CD1c-positive myeloid dendritic cell (primary cell): ENCODE results near the gene NACAD.

Source experiments
- DNase-seq: peaks from one replicate; pipeline ENCODE4 v3.0.0-alpha.2; 2016; ENCODE audit errors: extremely low spot score

NACAD gene

DNA sequence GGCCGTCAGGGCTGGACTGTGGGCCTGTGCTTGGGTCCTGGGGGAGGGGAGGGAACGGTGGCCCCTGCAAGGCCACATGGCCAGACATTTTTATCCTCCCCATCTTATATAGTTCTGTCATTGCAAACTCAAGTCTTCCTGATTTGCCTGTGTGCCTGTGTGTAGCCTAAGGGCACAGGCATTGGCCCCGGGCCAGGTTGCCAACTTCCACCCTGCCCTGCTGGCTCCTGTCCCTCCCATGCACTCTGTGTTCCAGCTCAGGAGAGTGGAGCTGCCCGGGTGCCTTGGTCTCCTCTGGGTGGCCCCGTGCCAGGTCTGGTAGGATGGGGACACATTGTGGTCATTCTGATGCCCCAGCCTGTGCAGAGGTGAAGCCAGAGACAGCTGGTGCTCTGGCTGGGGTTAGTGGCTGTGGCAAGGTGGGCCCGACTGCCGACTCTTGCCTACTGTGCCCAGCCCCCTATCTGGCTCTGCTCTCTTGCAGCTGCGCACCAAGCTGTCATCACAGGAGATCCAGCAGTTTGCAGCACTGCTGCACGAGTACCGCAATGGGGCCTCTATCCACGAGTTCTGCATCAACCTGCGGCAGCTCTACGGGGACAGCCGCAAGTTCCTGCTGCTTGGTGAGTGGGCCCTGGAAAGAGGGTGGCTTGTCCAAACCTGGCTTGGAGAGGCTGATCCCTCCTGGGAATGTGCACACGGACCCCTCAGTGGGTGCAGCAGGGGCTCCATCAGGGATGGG is 14.8 kb downstream of the NACAD start:
- DNase-seq: no peak

DNA sequence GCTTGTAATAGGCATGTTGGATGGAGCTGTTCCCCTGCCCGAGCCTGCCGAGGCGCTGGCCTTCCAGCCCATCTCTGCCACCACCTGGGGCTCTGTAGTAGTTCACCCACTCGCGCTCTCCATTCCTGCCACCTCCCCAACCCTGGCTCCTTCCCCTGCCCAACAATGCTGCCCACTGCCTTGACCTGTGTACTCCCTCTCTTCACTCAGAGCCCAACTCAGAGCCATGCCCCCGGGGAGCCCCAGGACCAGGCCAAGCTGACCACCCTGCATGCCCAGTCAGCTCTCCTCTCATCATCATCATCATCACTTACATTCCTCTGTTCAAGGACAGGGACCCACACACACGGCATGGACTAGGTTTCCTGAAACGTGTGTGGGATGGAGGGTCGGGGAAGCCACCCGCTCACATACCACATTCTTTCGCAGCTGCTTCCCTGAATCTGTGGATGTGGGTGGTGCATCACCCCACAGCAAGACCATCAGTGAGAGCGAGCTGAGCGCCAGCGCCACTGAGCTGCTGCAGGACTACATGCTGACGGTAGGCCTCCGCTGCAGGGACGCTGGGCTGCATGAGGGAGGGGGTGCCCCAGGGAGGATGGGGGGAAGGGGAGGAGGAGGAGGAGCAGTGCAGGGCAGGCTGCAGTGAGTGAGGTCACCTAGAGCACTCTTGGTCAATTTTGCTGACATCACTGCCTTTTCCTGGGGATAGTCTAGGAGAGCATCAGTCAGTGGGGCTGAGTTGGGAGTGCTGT is 15.6 kb downstream of the NACAD start:
- DNase-seq: peak; percentile 11

DNA sequence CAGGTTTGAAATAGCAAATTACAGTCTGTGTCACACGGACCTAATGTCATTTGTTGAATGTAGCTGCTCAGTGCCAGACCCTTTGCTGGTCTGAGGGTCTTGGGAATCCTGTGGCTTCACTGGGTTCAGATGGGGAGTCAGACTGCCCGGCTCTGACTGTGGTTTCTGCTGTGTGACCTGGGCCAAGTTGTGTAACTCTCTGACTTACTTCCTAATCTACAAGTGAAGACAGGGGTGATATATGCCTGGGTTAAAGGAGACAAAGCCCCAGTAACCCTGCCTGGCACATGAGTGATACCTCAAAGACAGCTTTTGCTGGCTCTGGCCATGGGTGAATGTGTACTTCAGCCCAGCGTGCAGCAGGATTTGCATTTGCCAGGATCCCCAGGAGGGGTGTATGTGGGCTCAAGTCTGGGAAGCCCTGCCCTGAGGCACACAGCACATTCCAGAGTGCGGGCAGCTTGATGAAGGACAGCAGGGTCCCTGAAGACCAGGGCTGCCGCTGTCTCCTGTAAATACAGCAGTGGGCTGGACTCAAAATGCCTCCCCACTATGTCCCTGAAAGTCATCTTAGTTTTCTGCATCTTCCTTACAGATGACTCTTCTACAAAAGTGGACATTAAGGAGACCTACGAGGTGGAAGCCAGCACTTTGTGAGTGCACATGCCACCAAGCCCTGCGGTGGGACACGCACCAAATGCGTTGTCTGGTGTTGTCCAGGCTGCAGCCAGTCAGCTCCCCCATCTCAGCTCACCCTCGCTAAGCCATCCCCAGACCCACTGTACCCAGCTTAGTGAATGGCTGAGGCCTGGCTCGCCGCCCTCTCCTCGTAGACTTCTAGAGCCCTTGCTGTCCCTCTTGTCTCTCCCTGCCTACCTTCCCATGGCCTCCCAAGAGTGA is 16.4 kb downstream of the NACAD start:
- peak; percentile 29 for DNase-seq

DNA sequence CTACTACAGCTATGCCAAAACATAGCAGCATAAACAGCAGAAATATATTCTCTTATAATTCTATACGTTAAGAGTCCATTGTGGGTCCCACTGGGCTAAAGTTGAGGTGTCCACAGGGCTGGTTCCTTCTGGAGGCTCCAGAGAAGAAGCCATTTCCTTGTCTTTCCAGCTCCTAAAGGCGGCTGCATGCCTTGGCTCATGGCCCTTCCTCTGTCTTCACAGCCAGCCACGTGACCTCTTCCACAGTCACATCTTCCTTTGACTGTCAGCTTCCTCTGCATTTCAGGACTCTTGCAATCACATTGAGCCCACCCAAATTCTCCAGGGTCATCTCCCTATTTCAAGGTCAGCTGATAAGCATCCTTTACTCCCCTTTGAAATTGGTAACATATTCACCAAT is 17.2 kb downstream of the NACAD start:
- DNase-seq: no peak

DNA sequence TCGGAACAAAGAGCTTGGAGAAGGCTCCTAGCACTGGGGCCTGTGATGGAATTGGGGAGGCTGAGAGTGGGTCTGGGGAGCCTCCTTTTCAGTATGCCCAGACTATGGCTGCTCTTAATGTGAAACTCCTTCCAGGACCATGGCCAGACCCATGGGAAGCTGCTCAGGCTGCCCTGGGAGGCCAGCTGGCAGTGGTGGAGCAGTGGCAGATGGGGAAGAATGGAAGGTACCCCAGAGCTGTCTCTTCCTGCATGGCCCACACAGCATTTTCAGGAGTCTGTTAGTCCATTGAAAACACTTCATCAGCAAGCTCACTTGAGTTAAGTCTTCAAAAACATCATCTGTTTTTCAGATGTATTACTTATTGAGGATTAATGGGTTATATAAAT is 18.5 kb downstream of the NACAD start:
- DNase-seq: no peak

DNA sequence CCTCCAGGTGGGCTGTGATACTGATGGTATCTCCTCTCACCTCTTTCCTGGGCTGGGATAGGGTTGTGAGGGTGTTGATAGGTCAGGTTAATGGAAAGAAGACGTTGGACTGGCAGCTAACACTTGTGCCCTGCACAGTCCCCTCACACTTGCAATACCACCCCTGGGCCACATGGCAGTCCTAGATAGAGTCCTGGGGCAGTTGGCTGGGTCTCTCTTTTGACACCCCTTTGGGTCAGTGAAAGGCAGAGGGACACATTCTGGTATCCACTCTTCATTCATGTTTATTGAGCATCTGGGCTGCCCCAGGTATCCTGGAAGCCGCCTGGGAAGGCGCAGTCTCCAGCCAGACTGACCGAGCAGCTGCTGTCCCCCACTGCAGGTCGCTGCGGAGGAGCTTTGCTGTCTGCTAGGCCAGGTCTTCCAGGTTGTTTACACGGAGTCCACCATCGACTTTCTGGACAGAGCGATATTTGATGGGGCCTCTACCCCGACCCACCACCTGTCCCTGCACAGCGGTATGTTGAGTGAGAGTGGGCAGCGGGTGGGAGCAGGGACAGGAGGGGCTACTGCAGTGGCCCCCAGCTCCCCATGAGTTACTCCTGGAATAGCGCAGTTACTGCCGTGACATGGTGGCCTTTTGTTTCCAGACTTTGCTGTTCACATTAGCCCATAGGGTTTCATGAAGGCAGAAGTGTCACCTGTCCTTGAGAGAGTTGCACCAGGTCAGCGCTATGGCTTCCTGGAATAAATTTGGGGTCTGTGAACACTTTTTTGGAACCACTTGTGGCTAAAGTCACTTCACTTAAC is 19.1 kb downstream of the NACAD start:
- no peak for DNase-seq

DNA sequence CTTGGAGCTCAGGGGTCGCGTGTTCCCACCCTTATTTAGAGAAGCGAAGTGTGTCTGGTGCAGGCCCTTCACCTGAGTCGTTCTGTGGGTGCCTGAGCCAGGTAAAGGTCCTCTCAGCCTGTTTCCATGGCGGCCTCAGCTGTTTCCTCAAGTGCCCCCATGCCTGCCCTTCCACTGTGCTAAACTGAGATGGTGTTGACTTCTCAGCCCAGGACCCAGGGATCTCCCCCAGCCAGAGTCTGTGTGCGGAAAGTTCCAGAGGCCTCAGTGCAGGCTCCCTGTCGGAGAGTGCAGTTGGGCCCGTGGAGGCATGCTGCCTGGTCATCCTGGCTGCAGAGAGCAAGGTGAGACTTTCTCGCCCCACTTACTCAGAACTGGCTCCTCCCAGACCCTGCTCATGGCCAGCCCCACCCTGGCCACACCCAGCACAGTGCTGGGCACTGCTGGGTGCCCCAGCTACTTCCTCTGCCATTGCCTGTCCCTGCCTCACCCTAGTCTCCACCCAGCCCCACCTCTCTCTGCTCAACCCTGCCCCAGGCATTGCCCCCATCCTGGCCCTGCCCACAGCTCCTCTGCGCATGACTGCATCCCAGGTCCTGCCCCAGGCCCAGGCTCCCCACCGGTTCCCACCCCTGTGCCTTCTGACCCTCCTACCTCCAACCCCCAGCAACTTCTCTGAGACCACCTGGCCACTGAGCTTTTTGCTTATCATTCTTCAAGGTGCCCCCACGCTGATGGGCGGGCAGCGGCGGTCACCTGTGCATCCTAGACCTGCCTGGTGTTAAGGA is 20.3 kb downstream of the NACAD start:
- no peak for DNase-seq

DNA sequence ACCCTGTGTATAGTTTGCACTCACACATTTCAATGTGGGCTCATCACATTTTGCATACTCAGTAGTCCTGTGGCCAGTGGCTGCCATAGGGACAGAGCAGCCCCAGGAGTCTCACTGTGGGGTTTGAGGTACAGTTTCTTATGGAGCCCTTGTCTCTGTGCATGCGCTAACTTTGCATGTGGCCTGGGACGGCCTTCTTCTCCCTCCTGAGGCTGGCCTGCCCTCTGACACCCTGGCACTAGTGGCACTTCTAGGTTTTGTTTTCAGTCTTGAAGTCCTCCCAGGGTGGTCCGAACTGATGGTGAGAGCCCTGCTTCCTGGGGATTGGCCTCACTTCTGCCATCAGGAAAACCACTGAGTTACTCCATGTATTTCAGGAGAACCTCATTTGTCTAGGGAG is 21.2 kb downstream of the NACAD start:
- no peak for DNase-seq

DNA sequence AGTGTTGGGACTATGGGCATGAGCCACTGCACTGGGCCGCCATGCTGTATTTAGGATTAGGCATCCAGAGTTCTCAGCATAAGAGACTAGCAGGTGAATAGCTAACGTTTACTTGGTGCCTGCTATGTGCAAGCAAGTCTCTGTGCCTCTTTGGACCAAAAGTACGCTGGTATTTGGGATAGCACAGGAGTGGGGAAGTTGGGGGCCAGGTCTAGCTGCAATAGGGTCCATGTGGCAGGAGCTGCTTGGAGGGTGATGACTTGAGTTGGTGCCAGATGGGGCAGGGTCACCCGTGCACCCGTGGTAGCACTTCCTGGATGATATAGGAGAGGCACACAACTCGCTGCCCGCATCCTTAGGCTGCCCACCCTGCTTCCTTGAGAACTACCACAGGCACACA is 22.4 kb downstream of the NACAD start:
- no peak for DNase-seq

DNA sequence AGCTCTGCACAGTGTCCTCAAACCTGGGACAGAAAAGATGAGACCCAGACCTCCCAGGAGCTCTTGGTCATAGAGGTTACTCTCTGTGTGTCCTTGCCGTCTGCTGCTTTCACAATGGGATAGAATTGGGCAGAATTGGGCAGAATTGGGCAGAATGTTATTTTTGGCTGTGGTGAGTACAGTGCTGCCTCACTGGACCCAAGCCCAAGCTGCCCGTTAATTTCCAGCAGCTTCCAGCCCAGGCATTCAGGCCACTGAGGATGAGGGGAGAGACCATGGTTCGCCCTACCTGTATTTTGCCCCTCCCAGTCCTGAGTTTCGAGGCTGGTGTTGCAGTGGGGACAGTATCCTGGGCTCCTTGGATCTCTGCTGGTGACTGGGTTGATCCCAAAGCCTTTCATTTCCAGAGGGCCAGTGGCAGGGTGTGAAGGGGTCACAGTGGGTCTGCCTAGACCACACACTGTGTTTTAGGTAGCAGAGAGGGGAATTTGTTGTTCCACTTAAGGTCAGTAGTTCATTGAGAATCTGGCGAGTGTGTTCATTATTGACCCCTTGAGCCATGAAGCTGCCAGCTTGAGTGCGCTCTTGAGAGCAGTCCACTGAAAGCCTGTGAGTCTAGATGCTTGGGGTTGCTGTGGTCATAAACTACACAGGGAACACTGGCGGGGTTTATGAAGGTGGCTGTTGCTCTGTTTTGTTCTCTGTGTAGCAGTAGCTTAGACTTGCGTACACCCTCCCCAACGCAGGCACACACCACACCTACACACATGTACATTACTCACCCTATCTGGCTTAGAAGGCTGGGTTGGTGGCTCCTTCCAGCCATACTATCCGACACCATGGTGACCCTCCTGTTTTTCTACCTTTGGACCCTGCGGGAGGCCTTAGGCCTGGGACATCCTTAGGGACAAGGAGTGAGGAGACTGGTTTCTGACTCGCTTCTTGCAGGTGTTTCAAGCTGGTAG is 23.5 kb downstream of the NACAD start:
- no peak for DNase-seq

DNA sequence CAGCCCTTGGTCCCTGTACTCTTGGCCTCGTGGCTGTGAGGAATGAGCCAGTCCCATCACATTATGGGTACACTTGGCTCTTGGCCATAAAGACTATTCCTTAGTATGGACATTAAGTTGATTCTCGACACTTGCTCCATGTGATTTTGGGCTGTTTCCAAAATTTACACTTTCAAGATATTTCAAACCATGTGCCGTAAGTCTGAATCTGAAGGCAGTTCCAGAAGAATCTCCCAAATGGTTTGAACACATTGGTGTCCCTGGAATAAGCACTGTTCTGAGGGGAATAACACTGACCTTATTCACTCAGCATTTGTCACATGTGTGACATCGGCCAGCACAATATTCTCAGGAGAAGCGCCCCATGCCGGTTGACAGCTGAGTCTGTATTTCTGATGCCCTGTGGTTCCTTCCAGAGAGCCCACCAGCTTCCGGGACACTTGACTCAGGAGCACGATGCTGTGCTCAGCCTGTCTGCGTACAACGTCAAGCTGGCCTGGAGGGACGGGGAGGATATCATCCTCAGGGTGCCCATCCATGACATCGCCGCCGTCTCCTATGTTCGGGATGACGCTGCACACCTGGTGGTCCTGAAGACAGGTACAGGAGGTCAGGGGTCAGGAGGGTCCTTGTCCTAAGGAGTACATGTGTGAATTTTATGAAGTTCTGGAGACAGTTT is 24.6 kb downstream of the NACAD start:
- no peak for DNase-seq

DNA sequence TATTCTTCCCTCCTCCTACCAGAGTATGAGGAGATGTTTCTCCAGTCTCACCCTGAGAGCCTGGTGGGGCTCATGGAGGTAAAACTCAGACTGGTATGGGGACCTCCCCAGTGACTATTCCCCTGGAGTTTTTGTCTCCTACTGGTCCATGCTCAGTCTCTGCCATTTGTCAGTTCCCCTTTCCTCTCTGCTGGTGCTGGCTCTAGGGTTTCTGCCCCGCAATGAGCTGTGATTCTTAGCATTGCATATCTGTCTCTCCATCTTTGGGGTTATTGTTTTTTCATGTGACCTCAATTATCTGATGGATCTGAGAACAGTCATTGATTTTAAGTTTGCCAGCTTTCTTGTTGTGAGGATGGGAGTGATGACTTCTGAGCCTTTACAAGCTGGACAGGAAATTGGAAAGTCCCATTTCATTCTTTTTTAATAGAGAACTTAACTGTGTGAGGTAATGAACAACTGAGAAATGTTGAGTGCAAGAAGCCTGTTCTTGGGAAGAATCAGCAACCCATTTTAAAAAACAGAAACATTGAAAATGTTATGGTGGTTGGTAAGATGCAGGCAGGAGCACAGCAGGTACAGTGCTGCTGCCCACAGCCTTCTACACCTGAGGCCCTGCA is 26.9 kb downstream of the NACAD start:
- DNase-seq: no peak

DNA sequence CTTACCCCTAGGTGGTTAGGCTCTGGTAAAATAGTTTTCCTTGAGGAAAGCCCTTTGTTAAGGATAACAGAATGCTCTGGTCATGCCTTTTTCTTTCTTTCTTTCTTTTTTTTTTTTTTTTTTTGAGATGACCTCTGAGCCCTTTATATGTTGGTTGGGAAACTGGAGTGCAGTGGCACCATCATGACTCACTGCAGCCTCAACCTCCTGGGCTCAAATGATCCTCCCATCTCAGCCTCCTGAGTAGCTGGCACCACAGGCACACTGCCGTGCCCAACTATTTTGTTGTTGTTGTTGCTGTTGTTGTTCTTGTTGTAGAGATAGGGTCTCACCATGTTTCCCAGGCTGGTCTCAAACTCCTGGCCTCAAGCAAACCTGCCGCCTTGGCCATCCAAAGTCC is 27.4 kb downstream of the NACAD start:
- no peak for DNase-seq

DNA sequence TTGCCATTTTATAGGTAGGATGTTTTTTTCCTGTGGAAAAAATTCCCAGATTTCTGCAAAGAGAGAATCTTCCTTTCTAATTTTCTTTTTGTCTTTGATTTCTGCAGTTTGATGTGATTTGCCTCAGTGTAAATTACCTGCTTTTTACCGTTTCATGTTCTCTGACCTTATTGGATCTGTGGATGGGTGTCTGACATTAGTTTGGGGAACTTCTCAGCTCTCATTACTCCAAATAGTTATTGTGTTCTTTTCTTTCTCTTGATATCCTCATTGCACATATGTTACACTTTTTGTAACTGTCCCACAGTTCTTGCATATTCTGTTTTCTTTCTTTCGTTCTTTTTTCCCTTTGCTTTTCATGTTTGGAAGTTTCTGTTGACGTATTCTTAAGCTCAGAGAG is 28.5 kb downstream of the NACAD start:
- no peak for DNase-seq

DNA sequence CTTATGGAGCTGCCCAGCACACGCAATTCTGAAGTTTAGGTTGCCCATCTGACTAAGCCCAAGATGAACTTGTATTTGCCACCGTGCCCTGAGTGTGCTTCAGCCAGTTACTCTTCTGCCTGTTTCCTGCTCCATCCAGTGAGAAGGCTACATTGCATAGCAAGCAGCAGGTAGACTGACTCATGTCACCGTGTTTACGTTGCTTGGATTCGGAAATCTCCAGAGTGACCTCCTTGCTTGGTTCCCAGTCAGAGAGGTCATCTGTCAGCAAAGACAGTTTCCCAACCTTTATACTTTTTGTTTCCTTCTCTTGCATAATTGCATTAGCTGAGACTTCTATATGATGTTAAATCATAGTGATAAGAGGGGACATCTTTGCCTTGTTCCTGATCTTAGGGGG is 30.9 kb downstream of the NACAD start:
- DNase-seq: no peak

DNA sequence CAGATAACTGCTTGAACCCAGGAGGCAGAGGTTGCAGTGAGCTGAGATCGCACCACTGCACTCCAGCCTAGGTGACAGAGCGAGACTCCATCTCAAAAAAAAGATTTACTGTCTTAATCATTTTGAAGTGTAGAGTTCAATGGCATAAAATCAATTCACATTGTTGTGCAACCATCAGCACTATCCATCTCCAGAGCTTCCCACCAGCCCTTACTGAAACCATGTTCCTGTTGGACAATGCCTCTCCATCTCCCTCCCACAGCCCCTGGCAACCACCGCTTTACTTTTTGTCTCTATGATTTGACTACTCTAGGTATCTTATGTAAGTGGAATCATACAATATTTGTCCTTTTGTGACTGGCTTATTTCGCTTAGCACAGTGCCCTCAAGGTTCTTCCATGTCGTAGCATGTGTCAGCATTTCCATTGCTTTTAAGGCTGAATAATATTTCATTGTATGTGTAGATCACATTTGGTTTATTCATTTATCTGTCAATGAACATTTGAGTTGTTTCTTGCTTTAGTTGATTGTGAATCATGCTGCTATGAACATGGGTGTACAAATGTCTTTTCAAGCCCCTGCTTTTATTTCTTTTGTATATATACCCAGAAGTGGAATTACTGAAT is 33.1 kb downstream of the NACAD start:
- no peak for DNase-seq

DNA sequence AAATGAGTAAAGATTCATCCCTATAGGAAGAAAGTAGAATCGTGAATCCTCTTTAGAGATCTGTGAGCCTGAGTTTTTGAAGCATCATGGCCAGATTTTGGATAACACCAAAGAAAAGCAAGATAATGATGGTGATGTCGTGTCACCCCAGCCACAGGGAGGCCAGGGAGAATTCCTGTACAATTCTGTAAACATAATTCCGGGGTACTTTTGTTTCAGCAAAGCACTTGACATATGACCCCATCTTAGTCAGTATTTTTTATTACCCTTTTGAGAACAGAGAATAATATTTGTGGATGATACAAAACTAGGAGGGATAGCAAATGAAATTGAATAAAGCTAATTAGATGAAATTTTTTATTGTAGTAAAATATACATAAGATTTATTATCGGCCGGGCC is 33.8 kb downstream of the NACAD start:
- DNase-seq: no peak

DNA sequence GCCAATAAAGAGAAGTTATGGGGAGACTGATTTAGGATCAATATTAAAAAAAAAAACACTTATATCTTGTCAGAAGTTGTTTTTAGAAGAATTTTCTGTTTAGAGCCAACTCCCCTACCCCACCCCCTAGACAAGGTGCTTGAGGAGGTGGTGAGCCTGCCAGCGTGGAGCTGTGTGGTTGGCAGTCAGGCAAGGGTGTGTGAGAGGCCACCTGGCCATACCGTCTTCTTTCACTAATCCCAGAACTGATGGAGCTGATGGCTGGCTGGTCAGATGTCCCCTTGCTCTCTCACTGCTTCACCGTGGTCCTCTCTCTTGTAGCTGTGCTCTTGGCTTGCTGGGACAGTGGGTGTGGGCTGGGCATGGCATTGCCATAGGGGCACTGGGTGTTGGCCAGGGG is 34.3 kb downstream of the NACAD start:
- no peak for DNase-seq
